K562 (cell line): ENCODE results near the gene OR4Q2. TPM values are rescaled to one million over a fixed set of nuclear protein-coding genes. Genes with fewer than 3 reads are reported as not detected.
A peak's percentile ranks its signal among the peaks of the same experiment; 100 is the strongest.
"Not testable (repeated sequence)": the region's sequence is repeated elsewhere in the genome, so short reads cannot be mapped to it uniquely, and the experiment has no call there.

Experiments used
- ATAC-seq: fragments of 200-7000 bp; cut with Tn5 transposase; 3 replicates; pipeline ENCODE4 v1.9.1; 2020; ENCODE audit warnings: moderate library complexity
- BruUV-seq: library from RNA; stranded (reverse); fragments of 400-500 nt; replicated peaks from 2 replicates; lab custom pipeline; 2021; lab: Mats Ljungman, UMichigan
- CTCF ChIA-PET: fragments of 300-600 bp; formaldehyde crosslinking; extraction: SDS; loops from one replicate; lab custom pipeline; 2021; ENCODE audit warnings: low intra/inter-chr PET ratio; lab: Yijun Ruan, JAX
- POLR2A ChIA-PET: fragments of 300-600, 350-650 bp; sonication (Branson Sonifier 250); formaldehyde crosslinking; extraction: SDS; loops from one replicate; lab custom pipeline; 2021; ENCODE audit warnings: antibody characterized with exemption, inconsistent platforms; lab: Yijun Ruan, JAX
- DNase-seq, 4 experiments: peaks; one replicate each; pipeline versions ENCODE4 v3.0.0 to v3.0.0-alpha.2; 2011 to 2018; ENCODE audit warnings: low spot score in 3 of 4, mixed read lengths in 3 of 4; ENCODE audit errors: extremely low read depth in 1 of 4
- FAIRE-seq: peaks from 2 replicates; lab custom pipeline; 2011; peaks lifted over from hg19 to GRCh38; lab: Jason Lieb, UNC
- H2AFZ ChIP-seq: 2 replicates; pipeline ENCODE4 v1.6.0; 2011; ENCODE audit warnings: low read depth, low read length, control low read depth, inconsistent platforms
- H3K27ac ChIP-seq: fragments of 200-600 bp; 3 replicates; pipeline ENCODE4 v1.8.0; 2011; ENCODE audit warnings: low read depth, mild to moderate bottlenecking, control low read depth, inconsistent platforms, low read length, moderate library complexity, mixed read lengths; ENCODE audit errors: extremely low read depth
- H3K27me3 ChIP-seq, 2 experiments: fragments of 300-600 bp in 1 of 2; 2 replicates in 1 of 2; 3 replicates in 1 of 2; pipeline versions ENCODE4 v1.6.0 to v1.8.0; 2011; ENCODE audit warnings: inconsistent platforms in 2 of 2, low read length in 2 of 2, mild to moderate bottlenecking in 1 of 2, mixed read lengths in 1 of 2, moderate library complexity in 1 of 2; ENCODE audit not compliant: control insufficient read depth in 2 of 2, insufficient read depth in 2 of 2
- H3K36me3 ChIP-seq: fragments of 300-600 bp; 3 replicates; pipeline ENCODE4 v1.8.0; 2011; ENCODE audit warnings: mild to moderate bottlenecking, low read length, inconsistent platforms; ENCODE audit not compliant: control insufficient read depth, insufficient read depth
- H3K4me1 ChIP-seq, 2 experiments: fragments of 200-600 bp in 1 of 2; replicated peaks in 1 of 2; 2 replicates in 1 of 2; 3 replicates in 1 of 2; pipeline versions ENCODE4 v1.5.1 to v1.8.0; 2011; ENCODE audit warnings: inconsistent platforms in 2 of 2, low read length in 2 of 2, mild to moderate bottlenecking in 1 of 2, mixed read lengths in 1 of 2, moderate library complexity in 1 of 2; ENCODE audit not compliant: control insufficient read depth in 2 of 2, insufficient read depth in 2 of 2
- H3K4me2 ChIP-seq: 2 replicates; pipeline ENCODE4 v1.6.1; 2011; ENCODE audit warnings: low read length, control low read depth, inconsistent platforms, mixed read lengths; ENCODE audit not compliant: insufficient read depth
- H3K4me3 ChIP-seq: fragments of 200-600 bp; sonication (generic), shearing (Covaris generic); 2 replicates; pipeline ENCODE4 v1.5.1; 2016; ENCODE audit warnings: control low read depth, inconsistent platforms
- H3K79me2 ChIP-seq: fragments of 200-600 bp; 3 replicates; pipeline ENCODE4 v1.8.0; 2011; ENCODE audit warnings: low read length, inconsistent platforms; ENCODE audit not compliant: control insufficient read depth, insufficient read depth
- H3K9ac ChIP-seq, 2 experiments: 2 replicates each; pipeline versions ENCODE4 v1.6.0 to v1.6.1; 2011; ENCODE audit warnings: low read depth in 2 of 2, low read length in 2 of 2, control low read depth in 1 of 2, inconsistent platforms in 1 of 2, mild to moderate bottlenecking in 1 of 2, mixed read lengths in 1 of 2; ENCODE audit not compliant: insufficient read depth in 1 of 2
- H3K9me1 ChIP-seq: one replicate; pipeline ENCODE4 v1.6.0; 2011; ENCODE audit warnings: inconsistent platforms, mild to moderate bottlenecking, low read length, moderate library complexity; ENCODE audit not compliant: control insufficient read depth, insufficient read depth
- H3K9me3 ChIP-seq: replicated peaks from 2 replicates; pipeline ENCODE4 v1.5.1; 2011; ENCODE audit warnings: low read depth, low read length, inconsistent platforms; ENCODE audit not compliant: control insufficient read depth, insufficient read depth
- H4K20me1 ChIP-seq: replicated peaks from 2 replicates; pipeline ENCODE4 v1.6.1; 2011; ENCODE audit warnings: low read length, inconsistent platforms, mixed read lengths; ENCODE audit not compliant: control insufficient read depth, insufficient read depth
- MAFK ChIP-seq: IDR thresholded peaks from 2 replicates; pipeline ENCODE4 v1.6.1; 2011; ENCODE audit warnings: low read length, improper control_type of control experiment
- PTBP1 ChIP-seq: fragments of 200-400 bp; formaldehyde crosslinking; IDR thresholded peaks from 2 replicates; pipeline ENCODE4 v1.6.1; 2017; ENCODE audit warnings: low read depth, low read length
- WGBS: fragments of 100-300 bp; shearing (Covaris generic); methylation state at CpG from one replicate; pipeline ENCODE4 v1.1.6; 2016; ENCODE audit warnings: low coverage, mixed read lengths; ENCODE audit not compliant: insufficient coverage; ENCODE audit errors: missing lambda C conversion rate; 5-methylcytosine and 5-hydroxymethylcytosine counted together
- in situ Hi-C: fragments of 300-500 bp; cut with MboI; formaldehyde crosslinking; loops from 4 replicates; pipeline ENCODE4 v1.15.0; 2018; ENCODE audit warnings: inconsistent platforms, mixed read lengths
- intact Hi-C: fragments of 100-400 bp; cut with micrococcal nuclease; formaldehyde crosslinking; loops from 2 replicates; pipeline ENCODE4 v1.14.2; 2022
- polyA plus RNA-seq, 8 experiments: library from polyadenylated mRNA; depleted of rRNA in 4 of 8; stranded (reverse) in 5 of 8; unstranded in 3 of 8; fragments of >200 nt; fragmentation: Nextera tagmentation in 2 of 8; fragmentation: Illumina TruSeq in 1 of 8; extraction: Ambion mirVana in 2 of 8; extraction: Trizol in 1 of 8; gene quantifications; 2 replicates each; pipeline versions ENCODE4 v1.2.1 to v1.2.3, GENCODE V29; 2011 to 2014; ENCODE audit warnings: inconsistent platforms in 1 of 8, missing spikeins in 1 of 8
- total RNA-seq, 7 experiments: library from RNA; depleted of rRNA in 6 of 7; stranded (reverse); fragments of >200 nt in 6 of 7; fragmentation: Illumina TruSeq in 2 of 7; extraction: Trizol in 2 of 7; gene quantifications; 2 replicates each; pipeline versions ENCODE4 v1.2.1 to v1.2.3, GENCODE V29; 2011 to 2021; ENCODE audit warnings: low replicate concordance in 1 of 7
- TF ChIP-seq, protein P1 (sequence below): fragments of 450-650 bp; IDR thresholded peaks from 2 replicates; pipeline ENCODE4 v1.7.0; 2016; ENCODE audit warnings: borderline replicate concordance

The OR4Q2 gene
- total and polyA plus RNA-seq, 9 of the 15 experiments (the other 6 are each of a cell fraction or from before 2014, with no cell fraction given): not detected

DNA sequence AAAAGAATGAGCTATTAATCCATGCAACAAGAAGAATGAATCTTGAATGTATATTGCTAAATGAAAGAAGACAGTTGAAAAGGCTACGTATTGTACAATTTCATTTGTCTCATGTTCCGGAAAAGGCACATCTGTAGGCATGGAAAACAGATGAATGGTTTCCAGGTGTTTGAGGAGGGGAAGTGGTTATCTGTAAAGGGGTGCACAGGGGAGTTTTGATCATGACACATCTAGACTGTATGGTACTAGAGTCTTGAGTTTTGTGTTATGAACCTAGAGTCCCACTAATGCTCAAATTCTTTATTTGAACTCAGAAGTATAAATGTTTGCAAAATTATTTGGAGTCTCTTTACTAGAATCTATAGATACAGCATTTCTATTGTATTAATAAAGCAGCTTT lies 32.2 kb upstream of the OR4Q2 start:
- POLR2A ChIA-PET, BruUV-seq, H3K4me2 ChIP-seq, H3K27me3 ChIP-seq, H3K9me3 ChIP-seq, intact Hi-C loops, in situ Hi-C loops, ATAC-seq, H3K79me2 ChIP-seq, H3K9me1 ChIP-seq, H4K20me1 ChIP-seq, H2AFZ ChIP-seq, H3K4me3 ChIP-seq, FAIRE-seq, H3K36me3 ChIP-seq, H3K27ac ChIP-seq, H3K9ac ChIP-seq, DNase-seq, CTCF ChIA-PET, H3K4me1 ChIP-seq: not testable (repeated sequence)
- WGBS: 43% methylated on average over 2 of the region's 2 CpGs

DNA sequence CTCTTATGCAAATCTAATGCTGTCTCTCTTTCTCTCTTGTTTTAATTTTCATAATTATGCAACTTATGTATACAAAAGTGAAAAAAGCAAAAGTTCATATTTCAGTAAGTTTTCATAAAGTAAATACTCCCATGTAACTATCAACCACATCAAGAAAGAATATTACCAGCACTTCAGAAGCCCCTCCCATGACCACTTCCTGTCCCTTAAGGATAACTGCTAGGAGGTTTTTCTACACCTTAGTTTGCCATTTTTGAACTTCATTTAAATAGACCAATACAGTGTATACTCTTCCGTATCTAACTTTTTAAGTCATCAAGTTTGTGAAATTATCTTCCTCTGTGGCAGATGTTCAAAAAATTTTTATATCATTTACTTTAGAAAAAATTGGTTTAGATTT lies 27.1 kb upstream of the OR4Q2 start:
- TF ChIP-seq MAFK (no peak), PTBP1 (no peak)
- TF ChIP-seq, protein P1, sequence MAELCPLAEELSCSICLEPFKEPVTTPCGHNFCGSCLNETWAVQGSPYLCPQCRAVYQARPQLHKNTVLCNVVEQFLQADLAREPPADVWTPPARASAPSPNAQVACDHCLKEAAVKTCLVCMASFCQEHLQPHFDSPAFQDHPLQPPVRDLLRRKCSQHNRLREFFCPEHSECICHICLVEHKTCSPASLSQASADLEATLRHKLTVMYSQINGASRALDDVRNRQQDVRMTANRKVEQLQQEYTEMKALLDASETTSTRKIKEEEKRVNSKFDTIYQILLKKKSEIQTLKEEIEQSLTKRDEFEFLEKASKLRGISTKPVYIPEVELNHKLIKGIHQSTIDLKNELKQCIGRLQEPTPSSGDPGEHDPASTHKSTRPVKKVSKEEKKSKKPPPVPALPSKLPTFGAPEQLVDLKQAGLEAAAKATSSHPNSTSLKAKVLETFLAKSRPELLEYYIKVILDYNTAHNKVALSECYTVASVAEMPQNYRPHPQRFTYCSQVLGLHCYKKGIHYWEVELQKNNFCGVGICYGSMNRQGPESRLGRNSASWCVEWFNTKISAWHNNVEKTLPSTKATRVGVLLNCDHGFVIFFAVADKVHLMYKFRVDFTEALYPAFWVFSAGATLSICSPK: no peak
- TF ChIP-seq, all 486 proteins: peak for 0
- Histone ChIP-seq H3K9ac (no peak overlapping the region), H3K79me2 (no peaks in the 10 kb centered on the region), H3K4me1 (no peaks in the 10 kb centered on the region), H2AFZ (no peak overlapping the region), H3K27ac (no peak overlapping the region), H3K27me3 (no peaks in the 10 kb centered on the region), H3K9me1 (no peaks in the 10 kb centered on the region), H4K20me1 (no peaks in the 10 kb centered on the region), H3K9me3 (no peaks in the 10 kb centered on the region), H3K36me3 (no peaks in the 10 kb centered on the region), H3K4me3 (no peak overlapping the region), H3K4me2 (no peak overlapping the region)
- ATAC-seq (no peak), FAIRE-seq (no peak), DNase-seq (peak in 1 of 4 experiments; percentile 1)
- ChIA-PET POLR2A (no interaction called here), CTCF (no interaction called here)
- intact Hi-C loops (no loop called here), in situ Hi-C loops (no loop called here)
- 23% methylated on average over 1 of the region's 1 CpG for WGBS
- no TSS peak for BruUV-seq
